Fibroblast of villous mesenchyme (primary cell): ENCODE data around the gene SIGLEC1. TPM values are rescaled to one million over a fixed set of nuclear protein-coding genes. Genes with fewer than 3 reads are reported as not detected.

Experiments
- DNase-seq: peaks from one replicate; pipeline ENCODE4 v3.0.0-alpha.2; 2010; ENCODE audit warnings: low read depth
- H3K4me3 ChIP-seq: 2 replicates; pipeline ENCODE4 v1.5.1; 2011; ENCODE audit warnings: low read depth, mild to moderate bottlenecking, low read length
- total RNA-seq: library from RNA; depleted of rRNA; stranded (reverse); fragments of >200 nt; gene quantifications from 2 replicates; pipeline ENCODE4 v1.2.3, GENCODE V29; 2012
- TF ChIP-seq, protein P1 (sequence below): IDR thresholded peaks from 2 replicates; pipeline ENCODE4 v1.5.1; 2012; ENCODE audit warnings: low read depth, mild to moderate bottlenecking, low read length; ENCODE audit not compliant: insufficient read depth

SIGLEC1 gene
- total RNA-seq, 1 donor, result not detected

DNA sequence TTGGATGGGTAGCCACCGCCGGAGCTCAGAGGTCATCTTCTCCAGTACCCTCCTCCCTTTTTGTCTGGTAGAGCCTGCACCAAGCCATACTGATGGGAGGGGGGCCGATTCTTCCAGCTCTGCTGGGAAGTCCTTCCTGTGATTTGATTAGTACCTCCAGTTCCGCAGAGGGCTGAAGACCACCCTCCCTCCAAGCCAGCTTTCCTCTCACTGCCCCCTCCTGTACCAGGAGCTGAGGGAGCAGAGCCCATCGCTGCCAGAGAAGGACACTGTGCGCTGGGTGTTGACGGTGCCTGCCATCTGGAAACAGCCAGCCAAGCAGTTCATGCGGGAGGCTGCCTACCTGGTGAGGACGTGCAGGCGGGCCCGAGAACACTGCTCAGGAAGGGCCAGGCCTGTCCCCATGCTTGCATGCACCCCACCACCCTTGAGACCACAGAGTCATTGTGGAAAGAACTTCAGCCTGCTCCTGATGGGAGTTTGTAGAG, 33.3 kb upstream of the SIGLEC1 start:
- TF ChIP-seq, protein P1, sequence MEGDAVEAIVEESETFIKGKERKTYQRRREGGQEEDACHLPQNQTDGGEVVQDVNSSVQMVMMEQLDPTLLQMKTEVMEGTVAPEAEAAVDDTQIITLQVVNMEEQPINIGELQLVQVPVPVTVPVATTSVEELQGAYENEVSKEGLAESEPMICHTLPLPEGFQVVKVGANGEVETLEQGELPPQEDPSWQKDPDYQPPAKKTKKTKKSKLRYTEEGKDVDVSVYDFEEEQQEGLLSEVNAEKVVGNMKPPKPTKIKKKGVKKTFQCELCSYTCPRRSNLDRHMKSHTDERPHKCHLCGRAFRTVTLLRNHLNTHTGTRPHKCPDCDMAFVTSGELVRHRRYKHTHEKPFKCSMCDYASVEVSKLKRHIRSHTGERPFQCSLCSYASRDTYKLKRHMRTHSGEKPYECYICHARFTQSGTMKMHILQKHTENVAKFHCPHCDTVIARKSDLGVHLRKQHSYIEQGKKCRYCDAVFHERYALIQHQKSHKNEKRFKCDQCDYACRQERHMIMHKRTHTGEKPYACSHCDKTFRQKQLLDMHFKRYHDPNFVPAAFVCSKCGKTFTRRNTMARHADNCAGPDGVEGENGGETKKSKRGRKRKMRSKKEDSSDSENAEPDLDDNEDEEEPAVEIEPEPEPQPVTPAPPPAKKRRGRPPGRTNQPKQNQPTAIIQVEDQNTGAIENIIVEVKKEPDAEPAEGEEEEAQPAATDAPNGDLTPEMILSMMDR, result no peak
- H3K4me3 ChIP-seq, result no peak overlapping the region
- no peak for DNase-seq

DNA sequence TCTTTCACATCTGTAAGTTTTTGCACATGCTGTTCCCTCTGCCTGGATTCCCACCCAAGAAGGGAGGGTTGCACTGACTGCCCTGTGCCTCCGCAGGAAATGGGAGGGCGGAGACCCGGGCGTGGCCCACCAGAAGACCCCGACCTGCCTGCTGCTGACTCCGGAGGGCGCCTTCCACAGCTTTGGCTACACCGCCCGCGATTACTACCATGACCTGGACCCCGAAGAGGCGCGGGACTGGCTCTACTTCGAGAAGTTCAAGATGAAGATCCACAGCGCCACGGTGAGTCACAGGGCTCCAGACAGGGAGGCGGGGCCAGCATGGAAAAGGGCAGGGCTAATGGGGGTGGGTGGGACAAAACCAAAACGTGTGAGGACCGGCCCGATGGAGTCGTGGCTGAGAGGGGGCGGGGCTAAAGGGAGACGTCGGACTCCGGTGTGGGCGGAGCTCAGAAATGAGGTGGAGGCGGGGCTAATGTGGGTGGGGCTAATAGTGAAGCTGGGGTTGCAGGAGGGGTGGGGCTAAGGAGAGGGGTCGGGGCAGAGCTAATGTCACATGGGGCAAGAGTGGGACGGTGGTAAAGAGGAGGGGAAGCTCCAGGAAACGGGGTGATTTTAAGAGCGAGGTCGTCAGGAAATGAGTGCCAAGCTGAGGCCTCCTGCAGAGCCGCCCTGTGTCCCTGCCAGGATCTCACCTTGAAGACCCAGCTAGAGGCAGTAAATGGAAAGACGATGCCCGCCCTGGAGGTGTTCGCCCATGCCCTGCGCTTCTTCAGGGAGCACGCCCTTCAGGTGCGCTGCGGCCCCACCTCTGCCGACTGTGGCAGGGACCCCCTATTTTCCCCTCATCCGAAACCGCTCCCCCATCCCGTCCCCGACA, 32.6 kb upstream of the SIGLEC1 start:
- DNase-seq, result peak; percentile 16
- no peak overlapping the region for H3K4me3 ChIP-seq
- TF ChIP-seq, protein P1, result no peak

DNA sequence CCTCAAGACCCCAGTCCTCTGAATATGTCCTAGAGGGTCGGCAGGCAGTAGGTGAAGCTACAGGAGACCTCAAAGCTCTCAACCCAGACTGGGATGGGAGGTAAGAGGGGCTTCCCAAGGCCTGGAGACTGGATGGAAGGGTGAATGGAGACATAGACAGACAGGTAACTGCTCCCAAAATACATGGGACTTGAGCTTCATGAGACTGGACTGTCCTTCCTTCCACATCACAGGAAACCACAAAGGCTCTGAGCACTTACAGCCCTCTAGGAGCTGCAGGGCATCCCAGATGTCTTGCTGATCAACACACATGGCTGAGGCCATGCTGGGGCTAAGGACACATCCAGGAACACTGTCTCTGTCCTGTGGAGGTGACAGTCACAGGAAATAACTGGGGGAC, 31.6 kb upstream of the SIGLEC1 start:
- TF ChIP-seq, protein P1, result no peak
- DNase-seq, result no peak
- H3K4me3 ChIP-seq, result no peak overlapping the region

DNA sequence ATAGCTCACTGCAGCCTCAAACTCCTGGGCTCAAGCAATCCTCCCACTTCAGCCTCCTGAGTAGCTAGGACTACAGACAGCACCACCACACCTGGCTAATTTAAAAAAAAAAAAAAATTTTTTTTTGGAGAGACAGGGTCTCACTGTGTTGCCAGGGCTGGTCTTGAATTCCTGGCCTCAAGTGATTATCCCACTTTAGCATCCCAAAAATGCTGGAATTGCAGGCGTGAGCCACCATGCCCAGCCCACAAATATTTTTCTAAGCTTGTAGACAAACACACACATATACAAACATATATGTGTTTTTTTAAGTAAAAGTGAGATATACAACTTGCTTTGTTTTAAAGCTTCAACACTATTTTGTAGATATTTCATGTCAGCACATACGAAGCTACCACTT, 30.9 kb upstream of the SIGLEC1 start:
- no peak for DNase-seq
- H3K4me3 ChIP-seq, result no peak overlapping the region

DNA sequence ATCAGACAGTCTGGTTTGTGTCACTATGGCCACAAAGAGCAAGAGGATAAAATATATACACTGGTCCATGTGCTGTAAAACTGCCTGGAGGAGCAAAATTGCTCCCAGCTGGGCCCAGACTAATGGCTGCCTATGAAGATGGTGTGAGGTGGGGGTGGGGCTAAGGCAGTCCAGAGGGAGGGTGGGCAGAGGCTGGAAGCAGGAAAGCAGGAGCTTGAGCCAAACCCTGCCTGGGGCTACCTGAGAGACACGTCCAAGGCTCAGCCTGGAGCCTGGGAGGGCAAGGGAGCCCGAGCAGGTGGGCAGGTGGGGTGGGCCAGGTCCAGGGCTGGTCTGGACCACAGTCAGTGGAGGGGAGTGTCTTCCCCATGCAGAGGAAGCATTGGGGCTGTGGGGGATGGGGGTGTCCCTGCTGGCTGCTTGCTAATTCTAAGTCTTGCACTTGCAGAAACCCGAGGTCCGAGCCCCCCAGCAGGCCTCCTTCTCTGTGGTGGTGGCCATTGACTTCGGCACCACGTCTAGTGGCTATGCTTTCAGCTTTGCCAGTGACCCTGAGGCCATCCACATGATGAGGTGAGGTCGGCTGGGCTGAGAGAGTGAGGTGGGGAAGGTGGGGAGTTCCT, 29.5 kb upstream of the SIGLEC1 start:
- no peak overlapping the region for H3K4me3 ChIP-seq
- TF ChIP-seq, protein P1, result no peak
- no peak for DNase-seq

More for the DNA sequence above, 30.9 kb upstream of the SIGLEC1 start:
- TF ChIP-seq, protein P1, result no peak

DNA sequence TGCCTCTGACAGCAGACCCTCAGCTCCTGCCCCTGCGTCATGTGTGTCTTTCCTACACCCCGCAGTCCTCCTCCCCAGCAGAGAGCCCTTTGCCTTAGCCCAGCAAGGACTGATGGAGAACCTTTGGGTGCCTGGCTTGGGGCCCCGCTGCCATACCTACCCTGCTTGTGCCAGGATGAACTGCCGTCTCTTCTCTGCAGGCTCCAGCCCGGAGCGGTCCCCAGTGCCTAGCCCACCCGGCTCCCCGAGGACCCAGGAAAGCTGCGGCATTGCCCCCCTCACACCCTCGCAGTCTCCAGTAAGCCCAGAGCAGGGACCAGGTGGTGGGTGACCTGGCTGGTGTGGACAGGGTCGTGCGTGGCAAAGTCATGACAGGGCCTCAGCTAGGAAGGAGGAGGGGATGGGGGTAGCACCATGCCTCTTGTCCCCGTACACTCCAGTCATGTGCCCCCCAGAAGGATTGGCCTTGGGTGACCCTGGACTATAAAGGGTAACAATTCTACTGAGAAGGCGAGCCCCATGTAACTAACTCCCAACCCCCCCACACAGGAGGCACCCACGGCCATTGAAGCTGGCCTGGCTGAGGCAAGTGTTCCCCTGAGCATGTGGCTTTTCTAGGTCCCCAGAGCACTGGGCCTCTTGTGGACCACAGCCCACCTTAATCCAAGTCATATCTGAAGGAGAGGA, 28.4 kb upstream of the SIGLEC1 start:
- no peak overlapping the region for H3K4me3 ChIP-seq
- TF ChIP-seq, protein P1, result no peak
- no peak for DNase-seq
